ENCODE measurements around the gene CELF5. TPM values are rescaled to one million over a fixed set of nuclear protein-coding genes. Genes with fewer than 3 reads are reported as not detected.

The CELF5 gene
- total and polyA plus RNA-seq, 2 experiments from 2014 or later = 1.1 TPM; not detected in 1

- WGBS, 2 experiments (ENCODE audit: low coverage in 1 of 2, low lambda C conversion rate in 2 of 2, missing lambda C conversion rate in 2 of 2) = 50% methylated on average over 2 of the region's 2 CpGs; no CpG with 5 or more reads in 1 of the 2 experiments
- Histone ChIP-seq H3K27me3 (replicated peaks; ENCODE audit: insufficient read depth) (no peaks in the 10 kb centered on the region), H3K36me3 (ENCODE audit: low read depth) (no peaks in the 10 kb centered on the region), H3F3A (ENCODE audit: insufficient read depth) (peaks cover 5% of the 10 kb centered on the region; the same call in 1 of the 2 replicates), H3K79me2 (ENCODE audit: insufficient read depth) (no peaks in the 10 kb centered on the region), H3K4me1 (ENCODE audit: insufficient read depth) (no peaks in the 10 kb centered on the region), H3K4me2 (ENCODE audit: unreplicated experiment) (no peak overlapping the region), H4K20me1 (ENCODE audit: insufficient read depth) (no peaks in the 10 kb centered on the region), H3K9ac (no peak overlapping the region), H3K9me3 (ENCODE audit: low read depth) (no peaks in the 10 kb centered on the region), H3K27ac (no peak overlapping the region), H3K9me2 (ENCODE audit: insufficient read depth) (no peaks in the 10 kb centered on the region), H2AFZ (no peak overlapping the region), H3K4me3 (no peak overlapping the region)
- no peak for DNase-seq
- in situ Hi-C loops (cut with MboI) = loop anchor here (25.0 kb wide), 1 partner anchor 289 kb away; the partner anchor contains the start of gene TBXA2R
- TF ChIP-seq EZH2 (IDR thresholded peaks at IDR 0.05; ENCODE audit: insufficient read depth, poor library complexity, severe bottlenecking) = no peak
- TF ChIP-seq EZH2phosphoT487 (IDR thresholded peaks at IDR 0.05; ENCODE audit: insufficient read depth, low read depth) = no peak
Observed at GRCh38 chr19:3323658-3324057, 99.2 kb downstream of the CELF5 start.

GRCh38 chr19:3324405-3324856 is 100.0 kb downstream of the CELF5 start:
- WGBS, 2 experiments (ENCODE audit: low coverage in 1 of 2, low lambda C conversion rate in 2 of 2, missing lambda C conversion rate in 2 of 2) = 41 to 65% methylated on average over 5 of the region's 5 CpGs
- Histone ChIP-seq H2AFZ (no peak overlapping the region), H4K20me1 (ENCODE audit: insufficient read depth) (no peaks in the 10 kb centered on the region), H3K27ac (no peak overlapping the region), H3K9me3 (ENCODE audit: low read depth) (no peaks in the 10 kb centered on the region), H3K36me3 (ENCODE audit: low read depth) (no peaks in the 10 kb centered on the region), H3K4me1 (ENCODE audit: insufficient read depth) (no peaks in the 10 kb centered on the region), H3K4me3 (no peak overlapping the region), H3F3A (ENCODE audit: insufficient read depth) (peaks cover 5% of the 10 kb centered on the region; the same call in 1 of the 2 replicates), H3K27me3 (replicated peaks; ENCODE audit: insufficient read depth) (no peaks in the 10 kb centered on the region), H3K9ac (no peak overlapping the region), H3K9me2 (ENCODE audit: insufficient read depth) (no peaks in the 10 kb centered on the region), H3K79me2 (ENCODE audit: insufficient read depth) (no peaks in the 10 kb centered on the region), H3K4me2 (ENCODE audit: unreplicated experiment) (no peak overlapping the region)
- in situ Hi-C loops (cut with MboI) = loop anchor here (25.0 kb wide), 1 partner anchor 288 kb away; the partner anchor contains the start of gene TBXA2R
- DNase-seq = no peak
- TF ChIP-seq EZH2phosphoT487 (IDR thresholded peaks at IDR 0.05; ENCODE audit: insufficient read depth, low read depth) (no peak), EZH2 (IDR thresholded peaks at IDR 0.05; ENCODE audit: insufficient read depth, poor library complexity, severe bottlenecking) (no peak)

GRCh38 chr19:3325451-3325850 is 101.0 kb downstream of the CELF5 start:
- H3K9me3 ChIP-seq (ENCODE audit: low read depth) = no peaks in the 10 kb centered on the region
- H3K9me2 ChIP-seq (ENCODE audit: insufficient read depth) = no peaks in the 10 kb centered on the region
- DNase-seq = no peak
- no peak overlapping the region for H2AFZ ChIP-seq
- no peaks in the 10 kb centered on the region for H3K27me3 ChIP-seq (replicated peaks; ENCODE audit: insufficient read depth)
- no peak overlapping the region for H3K4me3 ChIP-seq
- peaks cover 5% of the 10 kb centered on the region; the same call in 1 of the 2 replicates for H3F3A ChIP-seq (ENCODE audit: insufficient read depth)
- no peaks in the 10 kb centered on the region for H3K4me1 ChIP-seq (ENCODE audit: insufficient read depth)
- H4K20me1 ChIP-seq (ENCODE audit: insufficient read depth) = no peaks in the 10 kb centered on the region
- H3K9ac ChIP-seq = no peak overlapping the region
- H3K27ac ChIP-seq = no peak overlapping the region
- H3K79me2 ChIP-seq (ENCODE audit: insufficient read depth) = no peaks in the 10 kb centered on the region
- 90 to 96% methylated on average over 1 of the region's 1 CpG for WGBS, 2 experiments (ENCODE audit: low coverage in 1 of 2, low lambda C conversion rate in 2 of 2, missing lambda C conversion rate in 2 of 2)
- in situ Hi-C loops (cut with MboI) = loop anchor here (5.0 kb wide), 1 partner anchor 147 kb away; no protein-coding TSS in a partner anchor
- H3K36me3 ChIP-seq (ENCODE audit: low read depth) = no peaks in the 10 kb centered on the region
- H3K4me2 ChIP-seq (ENCODE audit: unreplicated experiment) = no peak overlapping the region
- TF ChIP-seq EZH2phosphoT487 (IDR thresholded peaks at IDR 0.05; ENCODE audit: insufficient read depth, low read depth) = no peak
- TF ChIP-seq EZH2 (IDR thresholded peaks at IDR 0.05; ENCODE audit: insufficient read depth, poor library complexity, severe bottlenecking) = no peak

GRCh38 chr19:3328743-3329142 is 104.3 kb downstream of the CELF5 start:
- Histone ChIP-seq H3K4me2 (ENCODE audit: unreplicated experiment) (no peak overlapping the region), H3K79me2 (ENCODE audit: insufficient read depth) (no peaks in the 10 kb centered on the region), H3K4me1 (ENCODE audit: insufficient read depth) (peaks cover 5% of the 10 kb centered on the region; the same call in 1 of the 2 replicates), H2AFZ (no peak overlapping the region), H3K36me3 (ENCODE audit: low read depth) (no peaks in the 10 kb centered on the region), H3K27ac (no peak overlapping the region), H4K20me1 (ENCODE audit: insufficient read depth) (no peaks in the 10 kb centered on the region), H3K9me3 (ENCODE audit: low read depth) (no peaks in the 10 kb centered on the region), H3F3A (ENCODE audit: insufficient read depth) (peaks cover 5% of the 10 kb centered on the region; the same call in 1 of the 2 replicates), H3K9me2 (ENCODE audit: insufficient read depth) (no peaks in the 10 kb centered on the region), H3K27me3 (replicated peaks; ENCODE audit: insufficient read depth) (no peaks in the 10 kb centered on the region), H3K4me3 (no peak overlapping the region), H3K9ac (no peak overlapping the region)
- TF ChIP-seq EZH2phosphoT487 (IDR thresholded peaks at IDR 0.05; ENCODE audit: insufficient read depth, low read depth) (no peak), EZH2 (IDR thresholded peaks at IDR 0.05; ENCODE audit: insufficient read depth, poor library complexity, severe bottlenecking) (no peak)
- no peak for DNase-seq
- WGBS, 2 experiments (ENCODE audit: low coverage in 1 of 2, low lambda C conversion rate in 2 of 2, missing lambda C conversion rate in 2 of 2) = 97 to 98% methylated on average over 3 of the region's 3 CpGs
- in situ Hi-C loops (cut with MboI) = loop anchor here (5.0 kb wide), 1 partner anchor 144 kb away; no protein-coding TSS in a partner anchor

All from GM23248 (cell line).